T-helper 1 cell treated with Interleukin-12 subunit alpha and Interleukin-12 subunit beta and Interleukin-4 antibody, amounts not matched to agents 30 ng/mL and 1 ng/mL, for 36 hours (primary cell): ENCODE data around the gene PCDH15. TPM values are rescaled to one million over a fixed set of nuclear protein-coding genes. Genes with fewer than 3 reads are reported as not detected.

Experiments used
- intact Hi-C: fragments of 100-400 bp; cut with micrococcal nuclease; formaldehyde crosslinking; loops from one replicate; pipeline ENCODE4 v1.15.1; 2024
- total RNA-seq: library from RNA; stranded (reverse); gene quantifications from 2 replicates; pipeline ENCODE4 v1.2.3, GENCODE V29; 2022

The PCDH15 gene
- total RNA-seq = not detected in 2 replicates

GRCh38 chr10:54800741-54801421 is at the start of gene PCDH15:
TSS of gene PCDH15 (minus strand) at chr10:54801231. CDS start at chr10:54664262, 136,969 bp downstream.
- intact Hi-C loops = no loop called here

GRCh38 chr10:54843932-54844331 is 42.9 kb upstream of the PCDH15 start:
- intact Hi-C loops = no loop called here

GRCh38 chr10:54843085-54843646 is 42.1 kb upstream of the PCDH15 start:
- intact Hi-C loops = no loop called here

GRCh38 chr10:54837479-54837878 is 36.4 kb upstream of the PCDH15 start:
- intact Hi-C loops = no loop called here

GRCh38 chr10:54833029-54833428 is 32.0 kb upstream of the PCDH15 start:
- intact Hi-C loops = no loop called here

- intact Hi-C loops = no loop called here
Observed at GRCh38 chr10:54826994-54827560, 26.0 kb upstream of the PCDH15 start.

- intact Hi-C loops = no loop called here
Observed at GRCh38 chr10:54815583-54815982, 14.6 kb upstream of the PCDH15 start.

- intact Hi-C loops = no loop called here
Observed at GRCh38 chr10:54808186-54808935, 7.3 kb upstream of the PCDH15 start.

- intact Hi-C loops = no loop called here
Observed at GRCh38 chr10:54799506-54799905, 1.5 kb downstream of the PCDH15 start.

- intact Hi-C loops = no loop called here
Observed at GRCh38 chr10:54797636-54798321, 3.3 kb downstream of the PCDH15 start.

GRCh38 chr10:54796881-54797280 is 4.2 kb downstream of the PCDH15 start:
- intact Hi-C loops = no loop called here

- intact Hi-C loops = no loop called here
Observed at GRCh38 chr10:54776622-54777021, 24.4 kb downstream of the PCDH15 start.

GRCh38 chr10:54772468-54773122 is 28.4 kb downstream of the PCDH15 start:
- intact Hi-C loops = no loop called here

- intact Hi-C loops = no loop called here
Observed at GRCh38 chr10:54769051-54769450, 32.0 kb downstream of the PCDH15 start.

GRCh38 chr10:54758791-54759190 is 42.2 kb downstream of the PCDH15 start:
- intact Hi-C loops = no loop called here

GRCh38 chr10:54749623-54750022 is 51.4 kb downstream of the PCDH15 start:
- intact Hi-C loops = no loop called here

- intact Hi-C loops = no loop called here
Observed at GRCh38 chr10:54745436-54745835, 55.6 kb downstream of the PCDH15 start.

GRCh38 chr10:54742416-54742815 is 58.6 kb downstream of the PCDH15 start:
- intact Hi-C loops = no loop called here

- intact Hi-C loops = no loop called here
Observed at GRCh38 chr10:54728511-54728910, 72.5 kb downstream of the PCDH15 start.

- intact Hi-C loops = no loop called here
Observed at GRCh38 chr10:54722075-54722474, 79.0 kb downstream of the PCDH15 start.

GRCh38 chr10:54710918-54711317 is 90.1 kb downstream of the PCDH15 start:
- intact Hi-C loops = no loop called here
